DOHH2 (cell line): Measurements from ENCODE around the gene CNTNAP2.

ENCODE experiments used
- CTCF ChIP-seq: fragments of 200-600 bp; sonication (generic); IDR thresholded peaks from one replicate; pipeline ENCODE4 v1.5.1; 2014; ENCODE audit warnings: antibody characterized with exemption, mild to moderate bottlenecking, low read depth, low read length; ENCODE audit not compliant: poor library complexity, severe bottlenecking
- EZH2phosphoT487 ChIP-seq: fragments of 200-600 bp; sonication (generic); IDR thresholded peaks from 2 replicates; pipeline ENCODE4 v1.6.1; 2017; ENCODE audit warnings: borderline replicate concordance, mild to moderate bottlenecking, antibody characterized with exemption, low read length, moderate library complexity, mixed read lengths

- TF ChIP-seq CTCF (no peak), EZH2phosphoT487 (no peak)
Observed at GRCh38 chr7:147423875-147424274, 1307.3 kb downstream of the CNTNAP2 start.
